Smooth muscle cell (in vitro differentiated cells): ENCODE measurements around the gene DCAF5. TPM values are rescaled to one million over a fixed set of nuclear protein-coding genes. Genes with fewer than 3 reads are reported as not detected.

ENCODE experiments used
- DNase-seq: peaks from one replicate; lab custom pipeline; 2025; ENCODE audit not compliant: unreplicated experiment; lab: John Stamatoyannopoulos, UW
- H2AFZ ChIP-seq: fragments of 200-600 bp; sonication (generic); 2 replicates; pipeline ENCODE4 v1.6.0; 2016; ENCODE audit warnings: antibody characterized with exemption, low read depth, mild to moderate bottlenecking
- H3F3A ChIP-seq: fragments of 200-600 bp; sonication (generic); 2 replicates; pipeline ENCODE4 v1.6.0; 2017; ENCODE audit warnings: antibody characterized with exemption, low read depth
- H3K27ac ChIP-seq: fragments of 200-600 bp; sonication (generic); 2 replicates; pipeline ENCODE4 v1.5.1; 2016; ENCODE audit warnings: low read depth, mild to moderate bottlenecking
- H3K27me3 ChIP-seq: fragments of 200-600 bp; sonication (generic); 2 replicates; pipeline ENCODE4 v1.6.1; 2016; ENCODE audit warnings: low read depth, mild to moderate bottlenecking
- H3K36me3 ChIP-seq: fragments of 200-600 bp; sonication (generic); 2 replicates; pipeline ENCODE4 v1.5.1; 2016; ENCODE audit warnings: low read depth
- H3K4me1 ChIP-seq: fragments of 200-600 bp; sonication (generic); 2 replicates; pipeline ENCODE4 v1.5.1; 2016; ENCODE audit warnings: low read depth
- H3K4me2 ChIP-seq: fragments of 200-600 bp; sonication (generic); 2 replicates; pipeline ENCODE4 v1.6.0; 2016; ENCODE audit warnings: mild to moderate bottlenecking
- H3K4me3 ChIP-seq: fragments of 200-600 bp; sonication (generic); 2 replicates; pipeline ENCODE4 v1.5.1; 2016; ENCODE audit warnings: mild to moderate bottlenecking
- H3K79me2 ChIP-seq: fragments of 200-600 bp; sonication (generic); 2 replicates; pipeline ENCODE4 v1.6.0; 2016; ENCODE audit warnings: low read depth, mild to moderate bottlenecking
- H3K9ac ChIP-seq: fragments of 200-600 bp; sonication (generic); 2 replicates; pipeline ENCODE4 v1.6.0; 2016; ENCODE audit warnings: low read depth
- H3K9me3 ChIP-seq: fragments of 200-600 bp; sonication (generic); replicated peaks from 2 replicates; pipeline ENCODE4 v1.5.1; 2016; ENCODE audit warnings: low read depth
- H4K20me1 ChIP-seq: fragments of 200-600 bp; sonication (generic); 2 replicates; pipeline ENCODE4 v1.6.0; 2016; ENCODE audit warnings: low read depth
- WGBS: methylation state at CpG from one replicate; pipeline ENCODE4 v1.1.7; 2016; ENCODE audit warnings: low lambda C conversion rate; 5-methylcytosine and 5-hydroxymethylcytosine counted together
- polyA plus RNA-seq: library from polyadenylated mRNA; unstranded; fragments of >200 nt; fragmentation: Nextera tagmentation; extraction: Ambion mirVana; gene quantifications from 2 replicates; pipeline ENCODE4 v1.2.1, GENCODE V29; 2016
- total RNA-seq: library from RNA; depleted of rRNA; stranded (reverse); fragments of >200 nt; gene quantifications from 2 replicates; pipeline ENCODE4 v1.2.3, GENCODE V29; 2014
- TF ChIP-seq, protein P1 (sequence below): fragments of 200-600 bp; sonication (generic); IDR thresholded peaks from 2 replicates; pipeline ENCODE4 v1.5.1; 2017; ENCODE audit warnings: borderline replicate concordance, mild to moderate bottlenecking, antibody characterized with exemption; ENCODE audit not compliant: insufficient read depth, poor library complexity, severe bottlenecking

The DCAF5 gene
- total and polyA plus RNA-seq, 2 experiments from 2014 or later = 23.0 to 45.4 TPM

GRCh38 chr14:69088586-69088985 is 64.3 kb downstream of the DCAF5 start:
- TF ChIP-seq, protein P1, sequence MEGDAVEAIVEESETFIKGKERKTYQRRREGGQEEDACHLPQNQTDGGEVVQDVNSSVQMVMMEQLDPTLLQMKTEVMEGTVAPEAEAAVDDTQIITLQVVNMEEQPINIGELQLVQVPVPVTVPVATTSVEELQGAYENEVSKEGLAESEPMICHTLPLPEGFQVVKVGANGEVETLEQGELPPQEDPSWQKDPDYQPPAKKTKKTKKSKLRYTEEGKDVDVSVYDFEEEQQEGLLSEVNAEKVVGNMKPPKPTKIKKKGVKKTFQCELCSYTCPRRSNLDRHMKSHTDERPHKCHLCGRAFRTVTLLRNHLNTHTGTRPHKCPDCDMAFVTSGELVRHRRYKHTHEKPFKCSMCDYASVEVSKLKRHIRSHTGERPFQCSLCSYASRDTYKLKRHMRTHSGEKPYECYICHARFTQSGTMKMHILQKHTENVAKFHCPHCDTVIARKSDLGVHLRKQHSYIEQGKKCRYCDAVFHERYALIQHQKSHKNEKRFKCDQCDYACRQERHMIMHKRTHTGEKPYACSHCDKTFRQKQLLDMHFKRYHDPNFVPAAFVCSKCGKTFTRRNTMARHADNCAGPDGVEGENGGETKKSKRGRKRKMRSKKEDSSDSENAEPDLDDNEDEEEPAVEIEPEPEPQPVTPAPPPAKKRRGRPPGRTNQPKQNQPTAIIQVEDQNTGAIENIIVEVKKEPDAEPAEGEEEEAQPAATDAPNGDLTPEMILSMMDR = no peak
- Histone ChIP-seq H2AFZ (no peak overlapping the region), H3K79me2 (peaks cover 46% of the 10 kb centered on the region), H3F3A (peaks cover 28% of the 10 kb centered on the region), H3K27me3 (no peaks in the 10 kb centered on the region), H3K4me1 (peaks cover 22% of the 10 kb centered on the region), H3K4me3 (no peak overlapping the region), H3K36me3 (no peaks in the 10 kb centered on the region), H3K27ac (peak overlapping the region; percentile 97), H3K4me2 (peak overlapping the region; percentile 61), H3K9ac (peak overlapping the region; percentile 80), H3K9me3 (no peaks in the 10 kb centered on the region), H4K20me1 (no peaks in the 10 kb centered on the region)
- 4% methylated on average over 1 of the region's 1 CpG for WGBS
- no peak for DNase-seq

DNA sequence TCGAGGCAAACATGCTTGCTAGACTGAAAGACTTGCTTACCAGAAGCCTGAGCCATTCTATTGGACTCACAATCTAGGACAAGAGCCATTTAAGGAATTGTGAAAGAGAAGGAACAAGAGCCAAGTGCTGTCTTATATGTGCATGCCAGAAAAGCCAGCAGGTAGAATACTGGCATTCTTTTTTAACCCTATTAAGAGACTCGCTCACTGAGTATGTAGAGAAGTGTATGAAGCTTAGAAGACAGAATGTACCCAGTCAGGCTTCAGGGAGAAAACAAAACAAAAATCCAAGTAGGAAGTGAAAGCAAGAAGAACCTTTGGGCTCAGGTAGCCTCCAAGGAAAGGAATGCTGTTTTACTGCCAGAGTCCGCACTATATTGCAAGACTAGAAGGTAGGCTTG is 65.9 kb downstream of the DCAF5 start:
- TF ChIP-seq, protein P1 = no peak
- Histone ChIP-seq H3K27ac (peak overlapping the region; percentile 97), H3K4me3 (no peak overlapping the region), H3K79me2 (peaks cover 39% of the 10 kb centered on the region), H3K4me1 (peaks cover 10% of the 10 kb centered on the region), H4K20me1 (no peaks in the 10 kb centered on the region), H2AFZ (no peak overlapping the region), H3K36me3 (no peaks in the 10 kb centered on the region), H3K9ac (peak overlapping the region; percentile 23), H3K27me3 (no peaks in the 10 kb centered on the region), H3K9me3 (no peaks in the 10 kb centered on the region), H3F3A (peaks cover 21% of the 10 kb centered on the region), H3K4me2 (peak overlapping the region; percentile 61)
- WGBS = 70% methylated on average over 3 of the region's 3 CpGs
- DNase-seq = no peak

DNA sequence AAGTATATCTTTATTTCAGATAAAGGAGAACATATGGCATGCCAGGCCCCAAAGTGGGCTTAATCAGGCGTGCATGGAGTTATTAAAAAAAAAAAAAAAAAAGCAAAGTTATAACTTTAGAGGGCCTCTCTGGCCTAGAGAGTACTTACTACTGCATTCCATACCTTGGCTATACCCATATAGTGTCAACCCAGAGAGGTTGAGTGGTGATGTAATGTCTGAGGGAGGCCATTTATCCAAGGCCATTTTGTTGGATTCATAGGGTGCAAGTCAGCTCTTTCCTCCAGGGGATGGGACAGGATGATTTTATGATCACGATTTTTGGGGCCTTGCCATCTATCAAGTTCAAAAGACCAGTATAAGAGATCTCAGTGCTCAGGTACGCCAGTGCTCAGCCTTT is 66.4 kb downstream of the DCAF5 start:
- DNase-seq = no peak
- peaks cover 26% of the 10 kb centered on the region for H3F3A ChIP-seq
- peak overlapping the region; percentile 61 for H3K4me2 ChIP-seq
- no peak overlapping the region for H3K9ac ChIP-seq
- 90% methylated on average over 3 of the region's 3 CpGs for WGBS
- H3K4me3 ChIP-seq = no peak overlapping the region
- H3K36me3 ChIP-seq = no peaks in the 10 kb centered on the region
- TF ChIP-seq, protein P1 = no peak
- peak overlapping the region; percentile 97 for H3K27ac ChIP-seq
- H3K27me3 ChIP-seq = no peaks in the 10 kb centered on the region
- H2AFZ ChIP-seq = no peak overlapping the region
- H3K4me1 ChIP-seq = peaks cover 10% of the 10 kb centered on the region
- H3K79me2 ChIP-seq = peaks cover 38% of the 10 kb centered on the region
- H3K9me3 ChIP-seq = no peaks in the 10 kb centered on the region
- no peaks in the 10 kb centered on the region for H4K20me1 ChIP-seq

DNA sequence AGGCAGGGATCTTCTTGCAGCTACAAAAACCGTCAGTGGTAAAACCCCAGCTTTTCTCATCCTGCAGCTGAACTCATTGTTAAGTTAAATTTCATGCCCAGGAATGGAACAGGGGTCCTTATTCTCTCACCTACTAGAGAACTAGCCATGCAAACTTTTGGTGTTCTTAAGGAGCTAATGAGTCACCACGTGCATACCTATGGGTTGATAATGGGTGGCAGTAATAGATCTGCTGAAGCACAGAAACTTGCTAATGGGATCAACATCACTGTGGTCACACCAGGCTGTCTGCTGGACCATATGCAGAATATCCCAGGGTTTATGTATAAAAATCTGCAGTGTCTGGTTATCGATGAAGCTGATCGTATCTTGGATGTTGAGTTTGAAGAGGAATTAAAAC is 68.9 kb downstream of the DCAF5 start:
- H3K27ac ChIP-seq = peak overlapping the region; percentile 99
- WGBS = 65% methylated on average over 4 of the region's 4 CpGs
- TF ChIP-seq, protein P1 = no peak
- H3K4me2 ChIP-seq = no peak overlapping the region
- H2AFZ ChIP-seq = no peak overlapping the region
- H3K79me2 ChIP-seq = peaks cover 24% of the 10 kb centered on the region
- no peaks in the 10 kb centered on the region for H3K27me3 ChIP-seq
- DNase-seq = no peak
- H3K9me3 ChIP-seq = no peaks in the 10 kb centered on the region
- peaks cover 37% of the 10 kb centered on the region for H3F3A ChIP-seq
- H3K36me3 ChIP-seq = no peaks in the 10 kb centered on the region
- H3K4me3 ChIP-seq = no peak overlapping the region
- no peak overlapping the region for H3K9ac ChIP-seq
- H3K4me1 ChIP-seq = peaks cover 30% of the 10 kb centered on the region
- H4K20me1 ChIP-seq = no peaks in the 10 kb centered on the region
